Sigmoid colon (tissue), 4 donors: ENCODE measurements around the gene TULP3.

ENCODE experiments used
- CTCF ChIP-seq, 4 experiments: fragments of 450-650 bp in 3 of 4; fragments of 200-600 bp in 1 of 4; IDR thresholded peaks; one replicate each; pipeline ENCODE4 v1.5.1; 2016 to 2019; ENCODE audit warnings: antibody characterized with exemption in 4 of 4, mild to moderate bottlenecking in 3 of 4, moderate library complexity in 2 of 4
- EP300 ChIP-seq, 4 donors: sonication (generic); formaldehyde crosslinking; IDR thresholded peaks; one replicate each; pipeline ENCODE4 v1.6.1; 2017; ENCODE audit warnings: antibody characterized with exemption in 4 of 4
- POLR2A ChIP-seq, 2 donors: fragments of 450-650 bp; IDR thresholded peaks; one replicate each; pipeline ENCODE4 v1.6.1; 2016; ENCODE audit warnings: antibody characterized with exemption in 2 of 2, mild to moderate bottlenecking in 2 of 2, moderate library complexity in 2 of 2
- POLR2AphosphoS5 ChIP-seq, 4 donors: sonication (generic); formaldehyde crosslinking; IDR thresholded peaks; one replicate each; pipeline ENCODE4 v1.6.1; 2017; ENCODE audit warnings: antibody characterized with exemption in 4 of 4

GRCh38 chr12:2940564-2940963 lies 49.9 kb downstream of the TULP3 start:
- TF ChIP-seq POLR2A (IDR thresholded peaks at IDR 0.05) (no peak), CTCF (IDR thresholded peaks at IDR 0.05) (no peak), POLR2AphosphoS5 (IDR thresholded peaks at IDR 0.05) (no peak), EP300 (IDR thresholded peaks at IDR 0.05) (no peak)
